SU-DHL-6 (cell line): ENCODE results near the gene ZNF26.

Source experiments
- H2AFZ ChIP-seq: fragments of 200-600 bp; sonication (generic); 2 replicates; pipeline ENCODE4 v1.6.1; 2014; ENCODE audit warnings: low read depth, mild to moderate bottlenecking, moderate library complexity, mixed read lengths, antibody characterized with exemption, low read length; ENCODE audit not compliant: severe bottlenecking
- H3F3A ChIP-seq: fragments of 200-600 bp; shearing (Covaris generic); 2 replicates; pipeline ENCODE4 v1.6.0; 2016; ENCODE audit warnings: antibody characterized with exemption, mild to moderate bottlenecking; ENCODE audit not compliant: insufficient read depth
- H3K27ac ChIP-seq: fragments of 200-600 bp; sonication (generic); 2 replicates; pipeline ENCODE4 v1.5.1; 2016; ENCODE audit warnings: low read depth, mild to moderate bottlenecking, low read length, moderate library complexity, mixed read lengths
- H3K27me3 ChIP-seq: fragments of 200-600 bp; sonication (generic), shearing (Covaris generic); 2 replicates; pipeline ENCODE4 v1.6.0; 2014; ENCODE audit warnings: mild to moderate bottlenecking, low read length
- H3K36me3 ChIP-seq: fragments of 200-600 bp; sonication (generic); 2 replicates; pipeline ENCODE4 v1.6.1; 2014; ENCODE audit warnings: mild to moderate bottlenecking, low read length, mixed read lengths
- H3K4me2 ChIP-seq: fragments of 300-600, 200-600 bp; shearing (Covaris generic), sonication (generic); 2 replicates; pipeline ENCODE4 v1.6.0; 2014; ENCODE audit warnings: low read length, low read depth, mild to moderate bottlenecking; ENCODE audit not compliant: poor library complexity, severe bottlenecking
- H3K4me3 ChIP-seq: fragments of 200-600 bp; sonication (generic); 2 replicates; pipeline ENCODE4 v1.5.1; 2014; ENCODE audit warnings: antibody characterized with exemption, low read length, mild to moderate bottlenecking, mixed read lengths; ENCODE audit not compliant: insufficient read depth, poor library complexity, severe bottlenecking
- H3K79me2 ChIP-seq: fragments of 200-600 bp; sonication (generic); 2 replicates; pipeline ENCODE4 v1.6.1; 2014; ENCODE audit warnings: mild to moderate bottlenecking, low read length, moderate library complexity; ENCODE audit not compliant: insufficient read depth
- H3K9ac ChIP-seq: fragments of 200-600 bp; sonication (generic); 2 replicates; pipeline ENCODE4 v1.7.0; 2014; ENCODE audit warnings: mild to moderate bottlenecking, low read length
- H3K9me2 ChIP-seq: fragments of 200-600 bp; sonication (generic); replicated peaks from 2 replicates; pipeline ENCODE4 v1.6.1; 2014; ENCODE audit warnings: low read length; ENCODE audit not compliant: insufficient read depth
- H3K9me3 ChIP-seq: fragments of 200-600 bp; sonication (generic); 2 replicates; pipeline ENCODE4 v1.6.1; 2014; ENCODE audit warnings: low read length, mixed read lengths; ENCODE audit not compliant: insufficient read depth
- H4K20me1 ChIP-seq: fragments of 200-600 bp; sonication (generic); 2 replicates; pipeline ENCODE4 v1.6.1; 2014; ENCODE audit warnings: low read depth, mild to moderate bottlenecking, antibody characterized with exemption, low read length, moderate library complexity, mixed read lengths
- CTCF ChIP-seq: fragments of 200-600 bp; sonication (generic); IDR thresholded peaks from one replicate; pipeline ENCODE4 v1.5.1; 2017; ENCODE audit warnings: antibody characterized with exemption, mild to moderate bottlenecking, low read length, moderate library complexity; ENCODE audit not compliant: insufficient read depth, poor library complexity, severe bottlenecking
- EZH2phosphoT487 ChIP-seq: fragments of 200-600 bp; sonication (generic), shearing (Covaris generic); conservative IDR thresholded peaks from 2 replicates; pipeline ENCODE4 v1.6.1; 2018; ENCODE audit warnings: mild to moderate bottlenecking, antibody characterized with exemption, low read length, moderate library complexity, mixed read lengths

ZNF26 gene

GRCh38 chr12:132949936-132950837 is 36.0 kb upstream of the ZNF26 start:
- Histone ChIP-seq H3K9me2 (no peaks in the 10 kb centered on the region), H3K27me3 (no peaks in the 10 kb centered on the region), H3K27ac (no peak overlapping the region), H3K79me2 (peaks cover 24% of the 10 kb centered on the region), H3K9ac (no peak overlapping the region), H3K4me3 (no peak overlapping the region), H3F3A (peaks cover 8% of the 10 kb centered on the region; the same call in 1 of the 2 replicates), H2AFZ (no peak overlapping the region), H3K4me2 (no peak overlapping the region), H3K36me3 (peaks cover 5% of the 10 kb centered on the region; the same call in 1 of the 2 replicates), H4K20me1 (no peaks in the 10 kb centered on the region), H3K9me3 (peaks cover 43% of the 10 kb centered on the region; the same call in 1 of the 2 replicates)
- TF ChIP-seq CTCF (no peak), EZH2phosphoT487 (no peak)

GRCh38 chr12:132950844-132951535 is 35.2 kb upstream of the ZNF26 start:
- Histone ChIP-seq H3K4me3 (no peak overlapping the region), H3K4me2 (no peak overlapping the region), H3K36me3 (peaks cover 5% of the 10 kb centered on the region; the same call in 1 of the 2 replicates), H4K20me1 (no peaks in the 10 kb centered on the region), H3K9me2 (no peaks in the 10 kb centered on the region), H2AFZ (no peak overlapping the region), H3K27me3 (no peaks in the 10 kb centered on the region), H3K9me3 (peaks cover 43% of the 10 kb centered on the region; the same call in 1 of the 2 replicates), H3K27ac (no peak overlapping the region), H3K79me2 (peaks cover 24% of the 10 kb centered on the region), H3F3A (peaks cover 13% of the 10 kb centered on the region; the same call in 1 of the 2 replicates), H3K9ac (no peak overlapping the region)
- TF ChIP-seq EZH2phosphoT487 = no peak
- no peak for TF ChIP-seq CTCF

GRCh38 chr12:132951649-132952048 is 34.5 kb upstream of the ZNF26 start:
- Histone ChIP-seq H3K27ac (no peak overlapping the region), H3K9me3 (peaks cover 43% of the 10 kb centered on the region; the same call in 1 of the 2 replicates), H3K9ac (no peak overlapping the region), H3K79me2 (peaks cover 24% of the 10 kb centered on the region), H3F3A (peaks cover 13% of the 10 kb centered on the region; the same call in 1 of the 2 replicates), H4K20me1 (no peaks in the 10 kb centered on the region), H3K4me3 (no peak overlapping the region), H3K4me2 (no peak overlapping the region), H3K27me3 (no peaks in the 10 kb centered on the region), H3K9me2 (no peaks in the 10 kb centered on the region), H2AFZ (no peak overlapping the region), H3K36me3 (peaks cover 5% of the 10 kb centered on the region; the same call in 1 of the 2 replicates)
- TF ChIP-seq CTCF (no peak), EZH2phosphoT487 (no peak)
